Tibial nerve (tissue), 4 donors: ENCODE data around the gene ALDH3B1. TPM values are rescaled to one million over a fixed set of nuclear protein-coding genes. Genes with fewer than 3 reads are reported as not detected.

Experiments used
- DNase-seq, 2 donors: peaks; one replicate each; pipeline ENCODE4 v3.0.0-alpha.2; 2019; ENCODE audit warnings: low spot score in 2 of 2
- H3K27ac ChIP-seq, 4 donors: fragments of 200-600 bp; sonication (generic) in 3 of 4; one replicate each; pipeline ENCODE4 v1.5.1; 2017 to 2019; ENCODE audit warnings: mild to moderate bottlenecking in 1 of 4
- H3K27me3 ChIP-seq, 2 donors: fragments of 200-600 bp; sonication (generic) in 1 of 2; one replicate each; pipeline versions ENCODE4 v1.5.1 to v1.6.0; 2017 to 2019
- H3K36me3 ChIP-seq, 3 donors: fragments of 200-600 bp; sonication (generic); one replicate each; pipeline ENCODE4 v1.5.1; 2018 to 2019
- H3K4me1 ChIP-seq, 4 donors: fragments of 200-600 bp; sonication (generic) in 3 of 4; one replicate each; pipeline ENCODE4 v1.5.1; 2017 to 2019
- H3K4me3 ChIP-seq, 4 donors: fragments of 200-600 bp; sonication (generic) in 3 of 4; one replicate each; pipeline ENCODE4 v1.5.1; 2017 to 2019; ENCODE audit warnings: mild to moderate bottlenecking in 1 of 4, moderate library complexity in 1 of 4
- H3K9me3 ChIP-seq, 4 donors: fragments of 200-600 bp; sonication (generic) in 3 of 4; one replicate each; pipeline ENCODE4 v1.5.1; 2017 to 2019
- CTCF ChIP-seq, 5 experiments: fragments of 200-600 bp in 3 of 5; fragments of 450-650 bp in 2 of 5; sonication (generic) in 3 of 5; IDR thresholded peaks; one replicate each; pipeline ENCODE4 v1.5.1; 2016 to 2019; ENCODE audit warnings: antibody characterized with exemption in 5 of 5, mild to moderate bottlenecking in 3 of 5, moderate library complexity in 2 of 5
- EP300 ChIP-seq, 2 donors: sonication (generic); formaldehyde crosslinking; IDR thresholded peaks; one replicate each; pipeline ENCODE4 v1.6.1; 2017; ENCODE audit warnings: antibody characterized with exemption in 2 of 2, mild to moderate bottlenecking in 1 of 2
- POLR2A ChIP-seq, 2 donors: fragments of 450-650 bp; IDR thresholded peaks; one replicate each; pipeline ENCODE4 v1.6.1; 2017; ENCODE audit warnings: antibody characterized with exemption in 2 of 2, mild to moderate bottlenecking in 2 of 2, moderate library complexity in 2 of 2
- WGBS, 2 donors: methylation state at CpG; one replicate each; pipeline ENCODE4 v1.1.5; 2018; 5-methylcytosine and 5-hydroxymethylcytosine counted together
- total RNA-seq, 4 donors: library from RNA; depleted of rRNA; stranded (reverse); fragments of >200 nt; gene quantifications; one replicate each; pipeline ENCODE4 v1.1.0, GENCODE V29; 2016

Gene ALDH3B1
- total RNA-seq, 4 donors from 2014 or later = 80.4 to 137 (median 91.8) TPM

GRCh38 chr11:68013611-68014156 lies 3.6 kb downstream of the ALDH3B1 start:
- Histone ChIP-seq H3K36me3 (peaks cover 0 to 12% (median 0%) of the 10 kb centered on the region in 3 donors), H3K27ac (peak overlapping the region; percentile 93 to 98 (median 96)), H3K4me1 (peaks cover 0 to 98% (median 77%) of the 10 kb centered on the region in 4 donors), H3K27me3 (no peaks in the 10 kb centered on the region), H3K9me3 (no peaks in the 10 kb centered on the region), H3K4me3 (no peak overlapping the region)
- DNase-seq = no peak
- no peak for TF ChIP-seq POLR2A (IDR thresholded peaks at IDR 0.05)
- no peak for TF ChIP-seq CTCF (IDR thresholded peaks at IDR 0.05)
- TF ChIP-seq EP300 (IDR thresholded peaks at IDR 0.05) = no peak
- WGBS, 2 donors = 73 to 85% methylated on average over 13 to 14 of the region's 14 CpGs

GRCh38 chr11:68014157-68014946 lies 4.2 kb downstream of the ALDH3B1 start:
- Histone ChIP-seq H3K4me1 (peaks cover 0 to 98% (median 71%) of the 10 kb centered on the region in 4 donors), H3K9me3 (no peaks in the 10 kb centered on the region), H3K36me3 (peaks cover 0 to 12% (median 0%) of the 10 kb centered on the region in 3 donors), H3K4me3 (no peak overlapping the region), H3K27me3 (no peaks in the 10 kb centered on the region), H3K27ac (peak overlapping the region; percentile 93 to 98 (median 96))
- peak; percentile 44 to 68 for TF ChIP-seq EP300 (IDR thresholded peaks at IDR 0.05)
- no peak for TF ChIP-seq POLR2A (IDR thresholded peaks at IDR 0.05)
- DNase-seq = peak; percentile 61
- 14 to 21% methylated on average over 9 to 11 of the region's 16 CpGs for WGBS, 2 donors

GRCh38 chr11:68014947-68015447 lies 4.9 kb downstream of the ALDH3B1 start:
- TF ChIP-seq POLR2A (IDR thresholded peaks at IDR 0.05) (no peak), CTCF (IDR thresholded peaks at IDR 0.05) (no peak), EP300 (IDR thresholded peaks at IDR 0.05) (no peak)
- DNase-seq = no peak
- peak overlapping the region; percentile 93 to 98 (median 96) for H3K27ac ChIP-seq

GRCh38 chr11:68015467-68015866 lies 5.3 kb downstream of the ALDH3B1 start:
- WGBS, 2 donors = 96% methylated on average over 8 of the region's 8 CpGs
- DNase-seq = no peak
- no peak overlapping the region for H3K4me3 ChIP-seq
- H3K27ac ChIP-seq = peak overlapping the region; percentile 93 to 98 (median 96)
- H3K4me1 ChIP-seq = peaks cover 0 to 98% (median 61%) of the 10 kb centered on the region in 4 donors
- H3K9me3 ChIP-seq = no peaks in the 10 kb centered on the region
- no peaks in the 10 kb centered on the region for H3K27me3 ChIP-seq
- no peak for TF ChIP-seq POLR2A (IDR thresholded peaks at IDR 0.05)
- no peak for TF ChIP-seq EP300 (IDR thresholded peaks at IDR 0.05)
- TF ChIP-seq CTCF (IDR thresholded peaks at IDR 0.05) = no peak
- H3K36me3 ChIP-seq = peaks cover 0 to 17% (median 0%) of the 10 kb centered on the region in 3 donors

More at GRCh38 chr11:68014947-68015447, 4.9 kb downstream of the ALDH3B1 start:
- H3K4me3 ChIP-seq = no peak overlapping the region
- peaks cover 0 to 17% (median 0%) of the 10 kb centered on the region in 3 donors for H3K36me3 ChIP-seq
- 70 to 96% methylated on average over 2 to 15 of the region's 19 CpGs for WGBS, 2 donors
- H3K9me3 ChIP-seq = no peaks in the 10 kb centered on the region
- peaks cover 0 to 97% (median 65%) of the 10 kb centered on the region in 4 donors for H3K4me1 ChIP-seq
- no peaks in the 10 kb centered on the region for H3K27me3 ChIP-seq

GRCh38 chr11:68016161-68016903 lies 6.2 kb downstream of the ALDH3B1 start:
- H3K4me1 ChIP-seq = peaks cover 0 to 98% (median 54%) of the 10 kb centered on the region in 4 donors
- DNase-seq = no peak
- H3K9me3 ChIP-seq = no peaks in the 10 kb centered on the region
- WGBS, 2 donors = 63 to 68% methylated on average over 13 of the region's 13 CpGs
- peaks cover 0 to 19% (median 0%) of the 10 kb centered on the region in 3 donors for H3K36me3 ChIP-seq
- TF ChIP-seq POLR2A (IDR thresholded peaks at IDR 0.05) (no peak), CTCF (IDR thresholded peaks at IDR 0.05) (peak in 1 of 5 experiments; percentile 21), EP300 (IDR thresholded peaks at IDR 0.05) (no peak)
- no peaks in the 10 kb centered on the region for H3K27me3 ChIP-seq
- H3K4me3 ChIP-seq = no peak overlapping the region
- peak overlapping the region; percentile 51 to 98 (median 70) for H3K27ac ChIP-seq
